ENCODE data around the gene TPRN. TPM values are rescaled to one million over a fixed set of nuclear protein-coding genes. Genes with fewer than 3 reads are reported as not detected.
A peak's percentile ranks its signal among the peaks of the same experiment; 100 is the strongest.

Gene TPRN
- total RNA-seq, 4 donors from 2014 or later, result 3.4 to 10.2 (median 6.3) TPM

GRCh38 chr9:137156567-137157375 lies 43.8 kb downstream of the TPRN start:
- Histone ChIP-seq H3K4me3 (no peak overlapping the region), H3K9me3 (no peaks in the 10 kb centered on the region), H3K36me3 (no peaks in the 10 kb centered on the region), H3K27ac (no peak overlapping the region), H3K27me3 (peaks cover 56 to 62% (median 62%) of the 10 kb centered on the region in 3 donors), H3K4me1 (no peaks in the 10 kb centered on the region)
- ATAC-seq, result peak in 1 of 2 donors; percentile 61
- TF ChIP-seq CTCF (IDR thresholded peaks at IDR 0.05 in 4 of 5, conservative IDR thresholded peaks at IDR 0.05 in 1 of 5), result no peak
- TF ChIP-seq POLR2A (IDR thresholded peaks at IDR 0.05), result no peak
- in situ Hi-C loops (cut with MboI; ENCODE audit: low sequenced_read_pairs in 4 of 4), result no loop called here
- intact Hi-C loops (cut with DNase I; ENCODE audit: low total_unique reads), result no loop called here
- DNase-seq, result no peak

GRCh38 chr9:137152844-137153405 lies 47.6 kb downstream of the TPRN start:
- peaks cover 30 to 44% (median 34%) of the 10 kb centered on the region in 3 donors for H3K27me3 ChIP-seq
- TF ChIP-seq CTCF (IDR thresholded peaks at IDR 0.05 in 4 of 5, conservative IDR thresholded peaks at IDR 0.05 in 1 of 5) (no peak), POLR2A (IDR thresholded peaks at IDR 0.05) (no peak)
- intact Hi-C loops (cut with DNase I; ENCODE audit: low total_unique reads) (no loop called here), in situ Hi-C loops (cut with MboI; ENCODE audit: low sequenced_read_pairs in 4 of 4) (no loop called here)
- no peak for DNase-seq
- no peak overlapping the region for H3K27ac ChIP-seq
- H3K36me3 ChIP-seq, result no peaks in the 10 kb centered on the region
- H3K4me1 ChIP-seq, result no peaks in the 10 kb centered on the region
- H3K9me3 ChIP-seq, result no peaks in the 10 kb centered on the region
- no peak overlapping the region for H3K4me3 ChIP-seq
- no peak for ATAC-seq

GRCh38 chr9:137150617-137151457 lies 49.7 kb downstream of the TPRN start:
- H3K4me3 ChIP-seq, result no peak overlapping the region
- intact Hi-C loops (cut with DNase I; ENCODE audit: low total_unique reads), result no loop called here
- H3K27ac ChIP-seq, result no peak overlapping the region
- no peak for TF ChIP-seq POLR2A (IDR thresholded peaks at IDR 0.05)
- no peak for TF ChIP-seq CTCF (IDR thresholded peaks at IDR 0.05 in 4 of 5, conservative IDR thresholded peaks at IDR 0.05 in 1 of 5)
- DNase-seq (no peak), ATAC-seq (no peak)
- H3K4me1 ChIP-seq, result no peaks in the 10 kb centered on the region
- H3K27me3 ChIP-seq, result peaks cover 17 to 42% (median 24%) of the 10 kb centered on the region in 3 donors
- H3K36me3 ChIP-seq, result no peaks in the 10 kb centered on the region
- in situ Hi-C loops (cut with MboI; ENCODE audit: low sequenced_read_pairs in 4 of 4), result no loop called here
- H3K9me3 ChIP-seq, result no peaks in the 10 kb centered on the region

- intact Hi-C loops (cut with DNase I; ENCODE audit: low total_unique reads), result no loop called here
- no peak for ATAC-seq
- Histone ChIP-seq H3K9me3 (no peaks in the 10 kb centered on the region), H3K4me3 (no peak overlapping the region), H3K27ac (no peak overlapping the region), H3K4me1 (no peaks in the 10 kb centered on the region), H3K27me3 (peaks cover 13 to 43% (median 25%) of the 10 kb centered on the region in 3 donors), H3K36me3 (no peaks in the 10 kb centered on the region)
- DNase-seq, result no peak
- no peak for TF ChIP-seq POLR2A (IDR thresholded peaks at IDR 0.05)
- no peak for TF ChIP-seq CTCF (IDR thresholded peaks at IDR 0.05 in 4 of 5, conservative IDR thresholded peaks at IDR 0.05 in 1 of 5)
- in situ Hi-C loops (cut with MboI; ENCODE audit: low sequenced_read_pairs in 4 of 4), result no loop called here
Observed at GRCh38 chr9:137149942-137150616, 50.5 kb downstream of the TPRN start.
